H9 (cell line): ENCODE data around the gene SPCS2. TPM values are rescaled to one million over a fixed set of nuclear protein-coding genes. Genes with fewer than 3 reads are reported as not detected.

Experiments
- DNase-seq: peaks from one replicate; pipeline ENCODE4 v3.0.0-alpha.2; 2017
- H2AFZ ChIP-seq: one replicate; pipeline ENCODE4 v1.6.1; 2013; ENCODE audit warnings: mild to moderate bottlenecking, low read length, control low read depth, moderate library complexity
- H2AK5ac ChIP-seq: 2 replicates; pipeline ENCODE4 v1.6.1; 2013; ENCODE audit warnings: low read length, control low read depth, mixed read lengths; ENCODE audit not compliant: insufficient read length
- H2BK120ac ChIP-seq: one replicate; pipeline ENCODE4 v1.6.1; 2013; ENCODE audit warnings: low read depth, mild to moderate bottlenecking, low read length, control low read depth, inconsistent platforms; ENCODE audit not compliant: poor library complexity, severe bottlenecking
- H2BK12ac ChIP-seq: 2 replicates; pipeline ENCODE4 v1.6.1; 2013; ENCODE audit warnings: low read length, control low read depth, mixed read lengths, low read depth; ENCODE audit not compliant: insufficient read length
- H2BK15ac ChIP-seq: 2 replicates; pipeline ENCODE4 v1.6.1; 2013; ENCODE audit warnings: low read depth, low read length, control low read depth
- H2BK20ac ChIP-seq: one replicate; pipeline ENCODE4 v1.6.1; 2013; ENCODE audit warnings: low read depth, mild to moderate bottlenecking, low read length, control low read depth, inconsistent platforms; ENCODE audit not compliant: poor library complexity, severe bottlenecking
- H2BK5ac ChIP-seq: 2 replicates; pipeline ENCODE4 v1.6.1; 2013; ENCODE audit warnings: low read length, control low read depth, mixed read lengths; ENCODE audit not compliant: insufficient read length
- H3K14ac ChIP-seq: 2 replicates; pipeline ENCODE4 v1.6.1; 2013; ENCODE audit warnings: low read length, control low read depth; ENCODE audit not compliant: insufficient read depth
- H3K18ac ChIP-seq: 2 replicates; pipeline ENCODE4 v1.6.1; 2013; ENCODE audit warnings: low read depth, mild to moderate bottlenecking, mixed read lengths, low read length, control low read depth; ENCODE audit not compliant: insufficient read length
- H3K23ac ChIP-seq: 2 replicates; pipeline ENCODE4 v1.6.1; 2013; ENCODE audit warnings: low read length, control low read depth, mixed read lengths, low read depth; ENCODE audit not compliant: insufficient read length
- H3K23me2 ChIP-seq: 2 replicates; pipeline ENCODE4 v1.6.1; 2013; ENCODE audit warnings: low read depth, mild to moderate bottlenecking, mixed read lengths, low read length, control low read depth; ENCODE audit not compliant: insufficient read length, poor library complexity, severe bottlenecking
- H3K27ac ChIP-seq: 2 replicates; pipeline ENCODE4 v1.5.1; 2013; ENCODE audit warnings: low read length, control low read depth, mixed read lengths, low read depth; ENCODE audit not compliant: insufficient read length
- H3K27me3 ChIP-seq: 2 replicates; pipeline ENCODE4 v1.6.1; 2013; ENCODE audit warnings: low read length, control low read depth, inconsistent platforms; ENCODE audit not compliant: insufficient read depth
- H3K4ac ChIP-seq: 2 replicates; pipeline ENCODE4 v1.6.1; 2013; ENCODE audit warnings: low read depth, mild to moderate bottlenecking, control low read depth, inconsistent platforms, low read length, moderate library complexity
- H3K4me1 ChIP-seq: 2 replicates; pipeline ENCODE4 v1.6.1; 2013; ENCODE audit warnings: low read length, control low read depth, inconsistent platforms; ENCODE audit not compliant: insufficient read depth
- H3K4me2 ChIP-seq: 2 replicates; pipeline ENCODE4 v1.6.1; 2013; ENCODE audit warnings: low read length, control low read depth, mixed read lengths; ENCODE audit not compliant: insufficient read length, insufficient read depth
- H3K56ac ChIP-seq: 2 replicates; pipeline ENCODE4 v1.6.1; 2013; ENCODE audit warnings: low read depth, mild to moderate bottlenecking, mixed read lengths, low read length, control low read depth; ENCODE audit not compliant: insufficient read length
- H3K79me1 ChIP-seq: 2 replicates; pipeline ENCODE4 v1.6.1; 2013; ENCODE audit warnings: low read depth, mild to moderate bottlenecking, moderate library complexity, low read length, control low read depth, inconsistent platforms; ENCODE audit not compliant: insufficient read depth, poor library complexity, severe bottlenecking
- H3K79me2 ChIP-seq: 2 replicates; pipeline ENCODE4 v1.6.1; 2013; ENCODE audit warnings: low read length, control low read depth, inconsistent platforms; ENCODE audit not compliant: insufficient read depth
- H3K9ac ChIP-seq: 2 replicates; pipeline ENCODE4 v1.6.1; 2013; ENCODE audit warnings: low read length, control low read depth, mixed read lengths; ENCODE audit not compliant: insufficient read length; ENCODE audit errors: extremely low read depth
- H3K9me3 ChIP-seq: one replicate; pipeline ENCODE4 v1.6.1; 2013; ENCODE audit warnings: low read depth, low read length, inconsistent platforms; ENCODE audit not compliant: control insufficient read depth
- H3T11ph ChIP-seq: one replicate; pipeline ENCODE4 v1.6.1; 2013; ENCODE audit warnings: mild to moderate bottlenecking, low read length, control low read depth, inconsistent platforms
- H4K20me1 ChIP-seq: one replicate; pipeline ENCODE4 v1.6.1; 2013; ENCODE audit not compliant: control insufficient read depth, insufficient read length, insufficient read depth
- H4K5ac ChIP-seq: 2 replicates; pipeline ENCODE4 v1.6.1; 2013; ENCODE audit warnings: low read depth, mild to moderate bottlenecking, mixed read lengths, low read length, control low read depth; ENCODE audit not compliant: insufficient read length
- H4K8ac ChIP-seq: replicated peaks from 2 replicates; pipeline ENCODE4 v1.6.1; 2013; ENCODE audit warnings: low read length, control low read depth, mixed read lengths, low read depth; ENCODE audit not compliant: insufficient read length
- H4K91ac ChIP-seq: 2 replicates; pipeline ENCODE4 v1.6.1; 2013; ENCODE audit warnings: low read depth, mild to moderate bottlenecking, moderate library complexity, mixed read lengths, low read length, control low read depth; ENCODE audit not compliant: insufficient read length
- H3K27ac Mint-ChIP-seq, 3 experiments: 2 replicates in 2 of 3; 3 replicates in 1 of 3; pipeline ENCODE4 v1.8.0; 2020 to 2021; ENCODE audit warnings: mixed read lengths in 3 of 3, mild to moderate bottlenecking in 1 of 3, moderate library complexity in 1 of 3
- H3K27me3 Mint-ChIP-seq: 2 replicates; pipeline ENCODE4 v1.8.0; 2021; ENCODE audit warnings: low read depth, mild to moderate bottlenecking, moderate library complexity, mixed read lengths
- H3K36me3 Mint-ChIP-seq, 3 experiments: 2 replicates in 2 of 3; 3 replicates in 1 of 3; pipeline ENCODE4 v1.8.0; 2020 to 2021; ENCODE audit warnings: low read depth in 3 of 3, mixed read lengths in 3 of 3; ENCODE audit not compliant: insufficient read depth in 1 of 3
- H3K4me1 Mint-ChIP-seq, 2 experiments: 2 replicates each; pipeline ENCODE4 v1.8.0; 2020; ENCODE audit warnings: mixed read lengths in 2 of 2
- H3K4me3 Mint-ChIP-seq, 2 experiments: 2 replicates in 1 of 2; 3 replicates in 1 of 2; pipeline ENCODE4 v1.8.0; 2020 to 2021; ENCODE audit warnings: mild to moderate bottlenecking in 2 of 2, mixed read lengths in 2 of 2, moderate library complexity in 1 of 2
- H3K9me3 Mint-ChIP-seq, 2 experiments: 2 replicates in 1 of 2; 3 replicates in 1 of 2; pipeline ENCODE4 v1.8.0; 2020; ENCODE audit warnings: mild to moderate bottlenecking in 2 of 2, mixed read lengths in 2 of 2, moderate library complexity in 1 of 2
- CTCF ChIP-seq: fragments of 200-600 bp; sonication (generic); conservative IDR thresholded peaks from 3 replicates; pipeline ENCODE4 v1.8.0; 2021; ENCODE audit warnings: antibody characterized with exemption, mild to moderate bottlenecking
- WGBS: extraction: QIAGEN DNeasy Blood & Tissue Kit; methylation state at CpG from one replicate; pipeline ENCODE4 v1.1.7; 2013; ENCODE audit warnings: missing lambda C conversion rate, low lambda C conversion rate, mixed read lengths; ENCODE audit not compliant: insufficient read length; ENCODE audit errors: extremely low coverage; 5-methylcytosine and 5-hydroxymethylcytosine counted together
- total RNA-seq: library from RNA; stranded (reverse); gene quantifications from 2 replicates; pipeline ENCODE4 v1.2.1, GENCODE V29; 2021

Gene SPCS2
- total RNA-seq, 1 experiment from 2014 or later = 144 TPM

- no peak overlapping the region for H3K23ac ChIP-seq
- H3T11ph ChIP-seq = no peak overlapping the region
- H3K4me2 ChIP-seq = no peak overlapping the region
- no peak overlapping the region for H3K9ac ChIP-seq
- no peak overlapping the region for H4K91ac ChIP-seq
- no peak overlapping the region for H3K27ac ChIP-seq
- no peak overlapping the region for H2BK12ac ChIP-seq
- no peak overlapping the region for H3K4ac ChIP-seq
- H2BK20ac ChIP-seq = no peak overlapping the region
- DNase-seq = no peak
- no peak overlapping the region for H2AK5ac ChIP-seq
- H2BK120ac ChIP-seq = no peak overlapping the region
- no peaks in the 10 kb centered on the region for H3K23me2 ChIP-seq
- H3K9me3 ChIP-seq = no peaks in the 10 kb centered on the region
- Mint-ChIP-seq H3K27ac (no peak overlapping the region), H3K4me1 (no peaks in the 10 kb centered on the region), H3K27me3 (no peaks in the 10 kb centered on the region), H3K9me3 (no peaks in the 10 kb centered on the region), H3K36me3 (peaks cover 3 to 24% (median 4%) of the 10 kb centered on the region in 3 experiments; a peak in 4 of 7 replicates), H3K4me3 (no peak overlapping the region)
- TF ChIP-seq CTCF = no peak
- H3K79me1 ChIP-seq = no peaks in the 10 kb centered on the region
- no peak overlapping the region for H4K5ac ChIP-seq
- no peak overlapping the region for H3K14ac ChIP-seq
- H3K56ac ChIP-seq = no peak overlapping the region
- no peaks in the 10 kb centered on the region for H3K79me2 ChIP-seq
- H3K27me3 ChIP-seq = no peaks in the 10 kb centered on the region
- no peak overlapping the region for H2BK15ac ChIP-seq
- no CpG with 5 or more reads among the region's 2 CpGs for WGBS
- H4K20me1 ChIP-seq = no peaks in the 10 kb centered on the region
- H4K8ac ChIP-seq = no peak overlapping the region
- no peak overlapping the region for H2BK5ac ChIP-seq
- H3K4me1 ChIP-seq = no peaks in the 10 kb centered on the region
- H3K18ac ChIP-seq = no peak overlapping the region
- no peak overlapping the region for H2AFZ ChIP-seq
Observed at GRCh38 chr11:74980634-74981033, 31.6 kb downstream of the SPCS2 start.
